ENCODE data around the gene ACADVL.

DNA sequence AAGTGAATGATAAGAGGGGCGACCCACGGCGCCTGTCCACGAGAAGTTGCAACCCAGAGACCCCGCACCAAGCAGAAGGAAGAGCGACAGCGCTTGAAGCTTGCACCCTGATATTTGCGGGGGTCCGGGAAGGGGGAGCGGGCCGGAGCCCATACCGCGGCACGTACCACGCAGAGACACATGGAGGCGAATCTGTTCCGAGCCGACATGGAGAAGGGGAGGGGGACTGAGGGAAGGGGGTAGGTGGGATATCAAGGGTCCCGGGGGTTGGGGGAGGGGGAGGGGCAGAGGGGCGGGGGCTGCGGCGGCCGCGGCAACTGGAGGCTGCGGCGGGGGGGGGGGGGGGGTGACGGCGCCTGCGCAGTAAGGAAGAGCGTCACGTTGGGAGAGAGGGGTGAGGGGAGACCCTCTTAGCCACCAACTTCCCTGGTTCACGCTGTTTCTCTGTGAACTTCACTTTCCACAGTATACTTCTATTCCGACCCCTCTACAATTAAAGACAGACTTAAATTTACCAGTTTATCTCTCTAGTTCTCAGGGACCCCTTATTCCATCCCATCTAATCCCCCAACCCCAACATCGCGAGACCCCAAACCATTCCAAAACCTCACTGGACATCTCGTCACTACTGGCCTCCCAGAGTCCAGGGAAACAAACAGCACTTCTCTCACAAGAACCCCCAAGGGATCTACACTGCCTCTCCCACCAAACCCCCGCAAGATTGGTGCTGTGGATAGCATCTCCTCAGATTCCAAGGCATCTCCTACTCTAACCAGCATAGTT lies 8.1 kb upstream of the ACADVL start:
- TF ChIP-seq, protein P1, sequence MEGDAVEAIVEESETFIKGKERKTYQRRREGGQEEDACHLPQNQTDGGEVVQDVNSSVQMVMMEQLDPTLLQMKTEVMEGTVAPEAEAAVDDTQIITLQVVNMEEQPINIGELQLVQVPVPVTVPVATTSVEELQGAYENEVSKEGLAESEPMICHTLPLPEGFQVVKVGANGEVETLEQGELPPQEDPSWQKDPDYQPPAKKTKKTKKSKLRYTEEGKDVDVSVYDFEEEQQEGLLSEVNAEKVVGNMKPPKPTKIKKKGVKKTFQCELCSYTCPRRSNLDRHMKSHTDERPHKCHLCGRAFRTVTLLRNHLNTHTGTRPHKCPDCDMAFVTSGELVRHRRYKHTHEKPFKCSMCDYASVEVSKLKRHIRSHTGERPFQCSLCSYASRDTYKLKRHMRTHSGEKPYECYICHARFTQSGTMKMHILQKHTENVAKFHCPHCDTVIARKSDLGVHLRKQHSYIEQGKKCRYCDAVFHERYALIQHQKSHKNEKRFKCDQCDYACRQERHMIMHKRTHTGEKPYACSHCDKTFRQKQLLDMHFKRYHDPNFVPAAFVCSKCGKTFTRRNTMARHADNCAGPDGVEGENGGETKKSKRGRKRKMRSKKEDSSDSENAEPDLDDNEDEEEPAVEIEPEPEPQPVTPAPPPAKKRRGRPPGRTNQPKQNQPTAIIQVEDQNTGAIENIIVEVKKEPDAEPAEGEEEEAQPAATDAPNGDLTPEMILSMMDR (IDR thresholded peaks at IDR 0.05; ENCODE audit: insufficient read depth, low read depth, low read length), result no peak
- no peak for TF ChIP-seq EZH2 (IDR thresholded peaks at IDR 0.05; ENCODE audit: insufficient read depth, low read length)

All from astrocyte (in vitro differentiated cells and primary cell).